Mesendoderm (in vitro differentiated cells): ENCODE data around the gene TMEM39A.

Source experiments
- DNase-seq: peaks from one replicate; pipeline ENCODE4 v3.0.0; 2013
- H2AK5ac ChIP-seq: 2 replicates; pipeline ENCODE4 v1.6.1; 2013; ENCODE audit warnings: low read length, inconsistent platforms
- H2BK120ac ChIP-seq: 2 replicates; pipeline ENCODE4 v1.6.1; 2013; ENCODE audit warnings: low read depth, mild to moderate bottlenecking, low read length, moderate library complexity, mixed read lengths
- H2BK15ac ChIP-seq: replicated peaks from 2 replicates; pipeline ENCODE4 v1.6.1; 2013; ENCODE audit warnings: low read depth, mild to moderate bottlenecking, moderate library complexity
- H2BK5ac ChIP-seq: 2 replicates; pipeline ENCODE4 v1.6.1; 2013; ENCODE audit warnings: low read length, inconsistent platforms
- H3K18ac ChIP-seq: 2 replicates; pipeline ENCODE4 v1.6.1; 2013; ENCODE audit warnings: mild to moderate bottlenecking, low read length, mixed read lengths
- H3K23ac ChIP-seq: one replicate; pipeline ENCODE4 v1.6.1; 2013; ENCODE audit warnings: low read length
- H3K27ac ChIP-seq: 2 replicates; pipeline ENCODE4 v1.5.1; 2013; ENCODE audit warnings: low read depth, mild to moderate bottlenecking, inconsistent platforms, low read length, moderate library complexity
- H3K27me3 ChIP-seq: 2 replicates; pipeline ENCODE4 v1.6.1; 2013; ENCODE audit warnings: low read length, control low read depth, mild to moderate bottlenecking, inconsistent platforms; ENCODE audit not compliant: insufficient read depth, poor library complexity
- H3K36me3 ChIP-seq: 2 replicates; pipeline ENCODE4 v1.6.1; 2013; ENCODE audit warnings: low read length, inconsistent platforms; ENCODE audit not compliant: control insufficient read depth, insufficient read depth
- H3K4ac ChIP-seq: one replicate; pipeline ENCODE4 v1.6.1; 2013; ENCODE audit warnings: low read depth, mild to moderate bottlenecking, low read length, moderate library complexity
- H3K4me1 ChIP-seq: 2 replicates; pipeline ENCODE4 v1.6.1; 2013; ENCODE audit warnings: low read depth, low read length, inconsistent platforms; ENCODE audit not compliant: control insufficient read depth
- H3K4me2 ChIP-seq: 2 replicates; pipeline ENCODE4 v1.6.1; 2013; ENCODE audit warnings: low read length
- H3K4me3 ChIP-seq: 2 replicates; pipeline ENCODE4 v1.5.1; 2013; ENCODE audit warnings: mild to moderate bottlenecking, low read length
- H3K56ac ChIP-seq: one replicate; pipeline ENCODE4 v1.6.1; 2013; ENCODE audit warnings: low read length
- H3K79me1 ChIP-seq: 2 replicates; pipeline ENCODE4 v1.6.1; 2013; ENCODE audit warnings: low read length, inconsistent platforms
- H3K79me2 ChIP-seq: 2 replicates; pipeline ENCODE4 v1.6.1; 2013; ENCODE audit warnings: mild to moderate bottlenecking, low read length; ENCODE audit not compliant: control insufficient read depth, insufficient read depth
- H3K9ac ChIP-seq: 2 replicates; pipeline ENCODE4 v1.6.1; 2013; ENCODE audit warnings: low read length, inconsistent platforms
- H4K5ac ChIP-seq: one replicate; pipeline ENCODE4 v1.6.1; 2013; ENCODE audit warnings: low read length
- H4K8ac ChIP-seq: one replicate; pipeline ENCODE4 v1.6.1; 2013; ENCODE audit warnings: low read depth, mild to moderate bottlenecking, control low read depth, low read length, moderate library complexity
- WGBS: extraction: QIAGEN DNeasy Blood & Tissue Kit; methylation state at CpG from one replicate; pipeline ENCODE4 v1.1.7; 2013; ENCODE audit warnings: low lambda C conversion rate, missing lambda C conversion rate; ENCODE audit not compliant: insufficient coverage; ENCODE audit errors: extremely low coverage; 5-methylcytosine and 5-hydroxymethylcytosine counted together

Gene TMEM39A

GRCh38 chr3:119470866-119471265, 7.5 kb upstream of the TMEM39A start:
- Histone ChIP-seq H3K56ac (no peak overlapping the region), H3K36me3 (no peaks in the 10 kb centered on the region), H3K23ac (peak overlapping the region; percentile 35), H2BK5ac (no peak overlapping the region), H3K4me3 (no peak overlapping the region), H4K8ac (no peak overlapping the region), H2BK120ac (no peak overlapping the region), H3K18ac (no peak overlapping the region), H3K4me1 (peaks cover 4% of the 10 kb centered on the region), H2BK15ac (no peak overlapping the region), H4K5ac (no peak overlapping the region), H3K27ac (no peak overlapping the region), H3K79me2 (peaks cover 3% of the 10 kb centered on the region), H3K4ac (no peak overlapping the region), H3K9ac (no peak overlapping the region), H3K4me2 (no peak overlapping the region), H3K79me1 (peaks cover 2% of the 10 kb centered on the region), H3K27me3 (no peaks in the 10 kb centered on the region), H2AK5ac (no peak overlapping the region)
- no CpG with 5 or more reads among the region's 6 CpGs for WGBS
- no peak for DNase-seq

- Histone ChIP-seq H3K4me3 (peak overlapping the region; percentile 55), H3K4me2 (peak overlapping the region; percentile 38), H3K4ac (peak overlapping the region; percentile 94), H3K27ac (no peak overlapping the region), H3K56ac (peak overlapping the region; percentile 86), H3K9ac (peak overlapping the region; percentile 85), H3K36me3 (no peaks in the 10 kb centered on the region), H3K79me2 (peaks cover 3% of the 10 kb centered on the region), H2BK5ac (no peak overlapping the region), H2AK5ac (no peak overlapping the region), H3K18ac (peak overlapping the region; percentile 95), H3K27me3 (no peaks in the 10 kb centered on the region), H3K4me1 (peaks cover 4% of the 10 kb centered on the region), H4K8ac (no peak overlapping the region), H2BK120ac (no peak overlapping the region), H4K5ac (no peak overlapping the region), H3K79me1 (peaks cover 2% of the 10 kb centered on the region), H2BK15ac (no peak overlapping the region), H3K23ac (no peak overlapping the region)
- WGBS: no CpG with 5 or more reads among the region's 16 CpGs
- DNase-seq: no peak
Measured at GRCh38 chr3:119469418-119470189, 6.2 kb upstream of the TMEM39A start.

GRCh38 chr3:119468041-119468440, 4.6 kb upstream of the TMEM39A start:
- Histone ChIP-seq H3K79me1 (peaks cover 2% of the 10 kb centered on the region), H3K4me3 (no peak overlapping the region), H2BK120ac (no peak overlapping the region), H3K9ac (peak overlapping the region; percentile 4), H3K4me1 (peaks cover 8% of the 10 kb centered on the region), H3K36me3 (no peaks in the 10 kb centered on the region), H4K8ac (no peak overlapping the region), H3K56ac (peak overlapping the region; percentile 87), H3K18ac (no peak overlapping the region), H3K4ac (no peak overlapping the region), H3K79me2 (peaks cover 6% of the 10 kb centered on the region), H4K5ac (peak overlapping the region; percentile 77), H2BK15ac (no peak overlapping the region), H2BK5ac (no peak overlapping the region), H3K27ac (no peak overlapping the region), H3K23ac (no peak overlapping the region), H3K4me2 (no peak overlapping the region), H3K27me3 (no peaks in the 10 kb centered on the region), H2AK5ac (no peak overlapping the region)
- WGBS: no CpG with 5 or more reads among the region's 2 CpGs
- DNase-seq: no peak

- Histone ChIP-seq H2BK120ac (no peak overlapping the region), H3K79me2 (peaks cover 10% of the 10 kb centered on the region), H2AK5ac (no peak overlapping the region), H3K4me2 (no peak overlapping the region), H3K23ac (no peak overlapping the region), H3K36me3 (peaks cover 6% of the 10 kb centered on the region), H3K27ac (no peak overlapping the region), H3K56ac (no peak overlapping the region), H3K18ac (no peak overlapping the region), H2BK5ac (no peak overlapping the region), H3K4ac (no peak overlapping the region), H4K5ac (no peak overlapping the region), H3K4me1 (no peaks in the 10 kb centered on the region), H4K8ac (no peak overlapping the region), H2BK15ac (no peak overlapping the region), H3K27me3 (no peaks in the 10 kb centered on the region), H3K79me1 (peaks cover 6% of the 10 kb centered on the region), H3K9ac (no peak overlapping the region), H3K4me3 (no peak overlapping the region)
- no CpG with 5 or more reads among the region's 4 CpGs for WGBS
- no peak for DNase-seq
Measured at GRCh38 chr3:119457246-119457645, 6.2 kb downstream of the TMEM39A start.

GRCh38 chr3:119456469-119456868, 6.9 kb downstream of the TMEM39A start:
- Histone ChIP-seq H3K4ac (no peak overlapping the region), H3K4me2 (no peak overlapping the region), H2BK5ac (no peak overlapping the region), H4K5ac (no peak overlapping the region), H2BK120ac (no peak overlapping the region), H3K27ac (no peak overlapping the region), H3K27me3 (no peaks in the 10 kb centered on the region), H3K79me2 (peaks cover 5% of the 10 kb centered on the region), H3K23ac (no peak overlapping the region), H3K9ac (no peak overlapping the region), H3K4me1 (no peaks in the 10 kb centered on the region), H3K4me3 (no peak overlapping the region), H3K79me1 (peaks cover 4% of the 10 kb centered on the region), H2BK15ac (no peak overlapping the region), H4K8ac (no peak overlapping the region), H2AK5ac (no peak overlapping the region), H3K36me3 (peaks cover 6% of the 10 kb centered on the region), H3K18ac (no peak overlapping the region), H3K56ac (no peak overlapping the region)
- WGBS: no CpG with 5 or more reads among the region's 1 CpG
- DNase-seq: no peak

- Histone ChIP-seq H2BK5ac (no peak overlapping the region), H3K27me3 (no peaks in the 10 kb centered on the region), H2BK120ac (no peak overlapping the region), H3K4me2 (no peak overlapping the region), H3K79me2 (peaks cover under 1% of the 10 kb centered on the region), H4K5ac (no peak overlapping the region), H3K23ac (no peak overlapping the region), H3K4ac (no peak overlapping the region), H2BK15ac (no peak overlapping the region), H4K8ac (no peak overlapping the region), H3K56ac (no peak overlapping the region), H3K4me1 (no peaks in the 10 kb centered on the region), H3K79me1 (peaks cover 4% of the 10 kb centered on the region), H3K18ac (no peak overlapping the region), H3K9ac (no peak overlapping the region), H3K4me3 (no peak overlapping the region), H3K27ac (no peak overlapping the region), H2AK5ac (no peak overlapping the region), H3K36me3 (peaks cover 6% of the 10 kb centered on the region)
- no CpG with 5 or more reads among the region's 1 CpG for WGBS
- DNase-seq: no peak
Measured at GRCh38 chr3:119453822-119454221, 9.6 kb downstream of the TMEM39A start.
